ENCODE results near the gene ATP8B3. TPM values are rescaled to one million over a fixed set of nuclear protein-coding genes. Genes with fewer than 3 reads are reported as not detected.
A peak's percentile ranks its signal among the peaks of the same experiment; 100 is the strongest.

ATP8B3 gene
- total and polyA plus RNA-seq, 9 of the 15 experiments (the other 6 are each of a cell fraction or from before 2014, with no cell fraction given) = 1.2 to 12.3 (median 3.8) TPM

DNA sequence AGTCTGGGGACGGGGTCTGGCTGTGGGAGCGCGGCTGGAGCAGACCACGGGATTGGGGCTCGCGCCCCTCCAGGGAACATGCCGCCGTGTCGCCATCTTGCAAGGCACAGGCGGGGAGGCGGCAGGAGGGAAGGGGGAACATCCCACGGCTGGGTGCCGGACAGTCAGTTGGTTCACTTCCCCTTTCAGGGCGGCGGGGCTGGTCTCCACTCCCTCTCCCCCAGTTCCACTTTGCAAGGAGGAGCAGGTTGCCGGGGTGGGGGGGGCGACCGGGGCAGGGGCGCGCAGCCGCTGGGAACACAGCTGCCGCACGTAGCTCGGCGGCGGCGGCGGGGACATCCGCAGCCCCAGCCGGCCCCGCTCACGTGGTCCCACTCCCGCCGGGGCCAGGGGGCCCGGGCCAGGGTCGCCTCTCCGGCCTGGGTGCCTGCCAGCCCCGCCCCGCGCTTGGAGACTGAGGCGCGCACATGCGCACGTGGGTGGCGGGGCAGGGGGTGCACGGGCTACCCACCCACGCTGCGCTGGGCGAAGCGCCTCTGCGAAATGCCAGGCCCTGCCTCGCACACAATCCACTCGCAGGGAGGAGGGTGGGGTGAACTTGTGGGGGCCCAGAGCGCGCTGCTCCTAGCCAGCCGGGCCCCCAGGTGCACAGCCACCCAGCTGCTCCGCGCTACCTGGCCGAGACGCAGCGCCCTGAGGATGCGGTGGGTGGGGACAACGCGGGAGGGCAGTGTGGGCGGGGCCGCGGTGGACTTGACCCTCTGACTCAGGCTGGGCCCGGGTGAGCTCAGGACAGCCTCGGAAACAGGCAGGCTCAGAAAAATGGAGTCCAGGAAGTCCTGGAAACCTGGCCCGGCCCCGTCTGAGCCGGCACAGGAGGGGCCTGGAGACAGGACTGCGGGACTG, 44.9 kb upstream of the ATP8B3 start (continued):
- TF ChIP-seq ZNF639 (CRISPR knock-in tag; conservative IDR thresholded peaks at IDR 0.05 in 1 of 2, IDR thresholded peaks at IDR 0.05 in 1 of 2) (peak in 1 of 2 experiments; percentile 69; a peak in 1 of 4 replicates), YY1 (IDR thresholded peaks at IDR 0.05; ENCODE audit: borderline replicate concordance in 1 of 3, control insufficient read depth in 1 of 3, extremely low read depth in 1 of 3, insufficient read depth in 3 of 3, insufficient read length in 1 of 3, insufficient replicate concordance in 2 of 3, low read depth in 1 of 3, low read length in 2 of 3) (peak; percentile 59 to 93 (median 87)), SIRT6 (IDR thresholded peaks at IDR 0.05; ENCODE audit: low read depth, low read length) (no peak), GATAD2A (IDR thresholded peaks at IDR 0.05) (0 out of 2 replicates have a peak, but pooled peaks have one; percentile 58), CBFA2T3 (IDR thresholded peaks at IDR 0.05) (peak; percentile 15; the same call in 1 of the 2 replicates), TFE3 (CRISPR knock-in tag; IDR thresholded peaks at IDR 0.05) (no peak), HMG20A (CRISPR knock-in tag; conservative IDR thresholded peaks at IDR 0.05) (no peak), MEIS2 (IDR thresholded peaks at IDR 0.05; ENCODE audit: partially characterized antibody) (no peak), BRF1 (IDR thresholded peaks at IDR 0.05; ENCODE audit: borderline replicate concordance, extremely low read depth, insufficient read length) (no peak), CREB1 (IDR thresholded peaks at IDR 0.05) (0 out of 2 replicates have a peak, but pooled peaks have one; percentile 14), CREB1 (CRISPR knock-in tag; IDR thresholded peaks at IDR 0.05) (no peak; the same call in none of the 2 replicates), ZFX (CRISPR knock-in tag; IDR thresholded peaks at IDR 0.05) (peak; percentile 37; the same call in 1 of the 2 replicates), KLF13 (tag; IDR thresholded peaks at IDR 0.05; ENCODE audit: borderline replicate concordance, low read depth) (peak; percentile 73), MBD2 (IDR thresholded peaks at IDR 0.05; ENCODE audit: borderline replicate concordance, low read depth) (peak; percentile 43; the same call in 1 of the 2 replicates), ETV1 (tag; conservative IDR thresholded peaks at IDR 0.05; ENCODE audit: low read depth) (peak; percentile 35; the same call in 1 of the 2 replicates), ZNF766 (CRISPR knock-in tag; conservative IDR thresholded peaks at IDR 0.05) (0 out of 2 replicates have a peak, but pooled peaks have one; percentile 39), NCOA4 (IDR thresholded peaks at IDR 0.05; ENCODE audit: partially characterized antibody) (no peak)
- TF ChIP-seq, protein P1, sequence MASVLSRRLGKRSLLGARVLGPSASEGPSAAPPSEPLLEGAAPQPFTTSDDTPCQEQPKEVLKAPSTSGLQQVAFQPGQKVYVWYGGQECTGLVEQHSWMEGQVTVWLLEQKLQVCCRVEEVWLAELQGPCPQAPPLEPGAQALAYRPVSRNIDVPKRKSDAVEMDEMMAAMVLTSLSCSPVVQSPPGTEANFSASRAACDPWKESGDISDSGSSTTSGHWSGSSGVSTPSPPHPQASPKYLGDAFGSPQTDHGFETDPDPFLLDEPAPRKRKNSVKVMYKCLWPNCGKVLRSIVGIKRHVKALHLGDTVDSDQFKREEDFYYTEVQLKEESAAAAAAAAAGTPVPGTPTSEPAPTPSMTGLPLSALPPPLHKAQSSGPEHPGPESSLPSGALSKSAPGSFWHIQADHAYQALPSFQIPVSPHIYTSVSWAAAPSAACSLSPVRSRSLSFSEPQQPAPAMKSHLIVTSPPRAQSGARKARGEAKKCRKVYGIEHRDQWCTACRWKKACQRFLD (CRISPR knock-in tag; IDR thresholded peaks at IDR 0.05) = peak; percentile 21; the same call in 1 of the 2 replicates
- TF ChIP-seq, protein P2, sequence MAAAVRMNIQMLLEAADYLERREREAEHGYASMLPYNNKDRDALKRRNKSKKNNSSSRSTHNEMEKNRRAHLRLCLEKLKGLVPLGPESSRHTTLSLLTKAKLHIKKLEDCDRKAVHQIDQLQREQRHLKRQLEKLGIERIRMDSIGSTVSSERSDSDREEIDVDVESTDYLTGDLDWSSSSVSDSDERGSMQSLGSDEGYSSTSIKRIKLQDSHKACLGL (CRISPR knock-in tag; IDR thresholded peaks at IDR 0.05; ENCODE audit: borderline replicate concordance, poor library complexity, severe bottlenecking) = peak; percentile 72
